Dermis blood vessel endothelial cell (primary cell): Measurements from ENCODE around the gene RAB36. TPM values are rescaled to one million over a fixed set of nuclear protein-coding genes. Genes with fewer than 3 reads are reported as not detected.

ENCODE experiments used
- DNase-seq: peaks from one replicate; pipeline ENCODE4 v3.0.0; 2010
- total RNA-seq: library from RNA; depleted of rRNA; stranded (reverse); fragments of >200 nt; gene quantifications from 2 replicates; pipeline ENCODE4 v1.2.3, GENCODE V29; 2014

Gene RAB36
- total RNA-seq, 1 donor from 2014 or later = 0.34 TPM

DNA sequence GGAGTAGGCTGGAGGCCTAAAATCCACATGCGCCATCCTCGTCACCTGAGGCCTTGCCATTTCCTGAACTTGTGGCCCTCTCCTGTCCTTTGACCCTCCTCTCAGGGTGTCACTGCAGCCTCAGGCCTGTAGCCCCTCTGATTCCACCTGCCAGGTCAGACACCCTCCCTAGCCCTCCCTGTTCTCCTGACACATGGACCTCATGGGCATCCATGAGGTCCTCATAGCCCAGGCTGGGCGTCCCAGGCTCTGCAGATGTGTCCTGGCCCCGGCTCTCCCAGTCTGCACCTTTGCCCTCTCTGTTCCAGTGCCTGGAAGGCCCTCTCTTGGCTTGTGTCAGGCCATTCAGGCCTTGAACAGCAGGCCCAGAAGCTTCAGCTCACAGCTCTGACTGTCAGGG, 15.8 kb downstream of the RAB36 start:
- DNase-seq = no peak

DNA sequence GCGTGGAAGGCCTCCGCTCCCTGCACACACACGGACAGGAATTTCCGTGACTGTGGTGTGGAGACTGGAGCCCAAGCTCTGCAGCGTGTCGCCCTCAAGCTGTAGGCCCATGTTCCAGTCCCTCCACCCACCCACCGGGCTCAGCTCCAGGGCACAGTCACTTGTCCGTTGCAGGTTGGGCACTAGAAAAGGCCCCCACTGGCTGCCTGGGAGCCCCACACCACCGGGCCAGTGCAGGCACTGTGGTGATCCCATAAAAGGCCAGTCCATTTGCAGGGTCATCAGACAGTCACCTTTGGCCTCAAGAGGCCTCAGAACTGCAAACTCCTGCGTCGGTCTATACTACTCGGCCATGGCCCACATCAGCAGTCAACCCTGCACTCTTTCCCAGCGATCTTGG, 16.3 kb downstream of the RAB36 start:
- DNase-seq = no peak

DNA sequence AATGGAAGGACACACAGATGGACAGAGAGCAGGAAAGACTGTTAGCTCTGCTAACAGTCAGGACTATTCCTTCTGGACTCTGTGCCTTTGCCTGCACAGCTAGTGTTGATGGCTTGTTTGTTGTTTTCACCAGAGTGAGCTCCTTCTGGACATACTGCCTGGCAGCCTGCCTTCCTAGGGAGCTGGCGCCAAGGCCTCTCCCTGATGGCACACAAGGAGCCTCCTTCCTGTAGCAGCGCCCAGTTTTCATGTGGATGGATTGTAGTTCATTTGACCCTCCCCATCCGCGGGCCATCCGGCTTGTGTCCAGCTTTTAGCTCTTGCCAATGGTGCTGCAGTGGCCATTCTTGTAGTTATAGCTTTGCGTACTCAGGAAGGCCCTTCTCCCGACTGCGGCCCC, 18.4 kb downstream of the RAB36 start:
- DNase-seq = no peak

DNA sequence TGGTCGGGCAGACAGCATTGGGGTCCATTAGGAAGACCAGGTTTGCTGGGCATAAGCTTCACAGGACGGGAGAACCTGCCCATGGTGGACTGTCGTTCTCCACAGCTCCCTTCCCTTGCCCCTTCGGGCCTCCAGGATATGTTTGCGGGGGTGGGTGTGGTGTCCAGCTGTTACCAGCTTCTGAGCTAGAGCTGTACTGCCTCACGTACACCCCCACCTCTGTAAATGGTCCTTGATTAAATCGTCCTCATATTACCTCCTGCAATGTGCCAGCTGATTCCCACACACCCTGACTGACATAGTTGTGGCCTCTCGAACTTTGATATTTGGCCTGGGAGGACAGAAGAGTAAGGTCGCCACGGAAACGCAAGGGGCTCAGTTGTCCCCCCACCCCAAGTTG, 18.8 kb downstream of the RAB36 start:
- DNase-seq = no peak

DNA sequence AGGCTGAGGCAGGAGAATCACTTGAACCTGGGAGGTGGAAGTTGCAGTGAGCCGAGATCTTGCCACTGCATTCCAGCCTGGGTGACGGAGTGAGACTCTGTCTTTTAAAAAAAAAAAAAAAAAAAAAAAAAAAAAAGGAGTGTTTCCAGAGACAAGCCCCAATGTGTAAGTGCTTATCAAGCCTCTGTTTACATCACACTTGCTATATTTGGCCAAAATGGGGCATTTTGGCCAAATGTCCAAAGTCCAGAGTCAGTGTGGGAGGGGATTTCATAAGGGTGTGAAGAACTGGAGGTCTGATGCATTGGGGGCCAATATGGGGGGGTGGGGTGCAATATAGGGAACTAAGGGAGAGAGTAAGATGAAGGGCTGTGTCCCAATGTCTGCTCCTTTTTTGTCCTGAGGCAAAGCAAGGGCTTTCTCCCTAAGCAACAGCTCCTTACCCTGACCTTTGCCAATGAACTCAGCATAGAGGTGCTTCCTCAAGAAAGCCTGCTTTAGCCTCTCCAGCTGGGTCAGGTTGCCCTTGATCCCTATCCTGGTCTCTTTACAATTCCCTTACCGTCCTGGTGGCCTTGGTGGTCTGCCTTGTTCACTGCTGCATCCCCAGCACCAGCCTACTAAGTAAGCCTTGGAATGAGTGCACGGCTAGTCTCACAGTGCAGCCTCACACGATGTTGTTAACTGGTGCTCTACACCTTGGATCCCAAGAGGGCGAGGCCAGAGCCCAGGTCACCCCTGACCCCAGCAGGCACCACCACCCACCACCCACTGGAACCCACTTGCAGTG, 21.0 kb downstream of the RAB36 start:
- DNase-seq = no peak

DNA sequence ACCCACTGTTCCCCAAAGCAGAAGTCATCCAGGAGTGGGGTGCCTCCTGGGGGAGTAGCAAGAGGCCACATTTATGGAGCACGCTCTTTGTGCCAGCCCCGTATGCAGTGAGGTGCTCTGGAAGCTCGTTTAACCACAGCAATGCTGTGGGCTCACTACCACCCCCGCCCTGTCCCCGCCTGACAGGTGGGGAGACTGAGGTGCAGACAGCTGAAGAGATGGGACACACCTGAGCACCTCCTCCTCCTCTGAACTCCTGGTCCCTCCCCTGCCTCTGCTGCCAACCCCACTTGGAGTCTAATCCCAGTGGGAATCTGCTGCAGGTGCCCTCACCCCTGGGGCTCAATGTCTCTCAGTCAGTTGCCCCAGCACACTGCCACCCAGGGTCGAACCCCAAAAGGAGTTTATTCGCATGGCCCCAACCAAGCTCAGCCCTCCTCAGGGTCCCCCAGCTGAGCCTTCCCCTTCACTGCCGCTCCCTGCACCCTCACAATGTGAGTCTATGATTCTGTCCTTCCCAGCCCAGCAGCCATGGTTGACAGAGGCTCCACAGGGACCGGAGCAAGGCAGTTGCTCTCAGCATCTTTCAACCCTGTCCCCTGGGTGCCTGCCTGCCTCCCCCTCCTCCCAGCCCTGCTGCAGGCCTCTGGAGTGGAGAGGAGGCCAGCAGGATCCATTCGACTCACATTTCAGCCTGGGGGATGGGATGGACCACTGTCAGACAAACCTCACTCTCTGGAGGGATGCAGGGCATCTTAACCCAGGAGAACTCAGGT, 21.8 kb downstream of the RAB36 start:
- no peak for DNase-seq

DNA sequence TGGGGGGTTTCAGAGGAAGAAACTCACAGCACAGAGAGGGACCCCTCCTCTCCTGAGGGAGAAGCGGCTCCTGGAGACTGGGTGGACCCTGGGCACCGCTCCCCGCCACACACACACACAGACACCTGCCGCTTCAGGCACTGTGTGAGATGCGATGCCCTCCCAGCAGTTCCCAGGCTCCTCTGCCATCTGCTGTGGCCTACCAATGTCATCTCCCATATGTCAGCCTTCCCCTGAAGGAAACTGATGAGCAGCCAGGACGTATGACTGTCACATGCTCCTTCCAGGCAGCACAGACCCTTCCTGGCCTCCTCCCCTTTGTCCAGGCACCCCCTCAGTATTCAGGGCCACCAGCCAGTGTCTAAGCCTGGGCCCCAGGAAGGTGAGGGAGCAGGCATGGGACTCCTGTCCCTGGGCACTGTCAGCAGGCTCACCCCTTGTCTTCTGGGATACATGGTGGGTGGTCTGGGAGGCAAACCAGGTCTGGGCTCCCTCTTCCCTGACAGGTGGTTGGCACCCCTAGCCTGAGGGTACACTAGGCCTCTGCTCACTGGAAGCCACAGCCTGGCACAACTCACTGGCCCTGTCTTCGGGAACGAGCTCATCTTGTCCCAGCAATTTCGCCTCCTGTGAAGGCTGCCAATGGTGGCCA, 23.2 kb downstream of the RAB36 start:
- no peak for DNase-seq

DNA sequence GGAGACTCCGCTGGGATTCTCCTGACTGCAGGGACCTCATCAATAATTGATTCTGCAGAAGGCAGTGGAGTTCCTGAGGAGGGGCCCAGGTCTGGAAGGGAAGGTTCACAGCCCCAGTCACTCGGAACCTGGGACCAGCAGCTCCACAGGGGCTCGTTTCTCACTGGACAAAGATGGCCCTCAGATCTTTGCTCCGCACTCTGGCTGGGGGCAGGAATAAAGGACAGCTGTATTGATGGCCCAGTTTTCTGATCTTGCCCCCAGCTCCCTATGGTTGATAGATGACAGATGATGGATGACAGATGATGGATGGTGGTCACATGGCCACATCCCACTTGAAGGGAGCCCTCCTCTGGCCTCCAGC, 23.7 kb downstream of the RAB36 start:
- no peak for DNase-seq

DNA sequence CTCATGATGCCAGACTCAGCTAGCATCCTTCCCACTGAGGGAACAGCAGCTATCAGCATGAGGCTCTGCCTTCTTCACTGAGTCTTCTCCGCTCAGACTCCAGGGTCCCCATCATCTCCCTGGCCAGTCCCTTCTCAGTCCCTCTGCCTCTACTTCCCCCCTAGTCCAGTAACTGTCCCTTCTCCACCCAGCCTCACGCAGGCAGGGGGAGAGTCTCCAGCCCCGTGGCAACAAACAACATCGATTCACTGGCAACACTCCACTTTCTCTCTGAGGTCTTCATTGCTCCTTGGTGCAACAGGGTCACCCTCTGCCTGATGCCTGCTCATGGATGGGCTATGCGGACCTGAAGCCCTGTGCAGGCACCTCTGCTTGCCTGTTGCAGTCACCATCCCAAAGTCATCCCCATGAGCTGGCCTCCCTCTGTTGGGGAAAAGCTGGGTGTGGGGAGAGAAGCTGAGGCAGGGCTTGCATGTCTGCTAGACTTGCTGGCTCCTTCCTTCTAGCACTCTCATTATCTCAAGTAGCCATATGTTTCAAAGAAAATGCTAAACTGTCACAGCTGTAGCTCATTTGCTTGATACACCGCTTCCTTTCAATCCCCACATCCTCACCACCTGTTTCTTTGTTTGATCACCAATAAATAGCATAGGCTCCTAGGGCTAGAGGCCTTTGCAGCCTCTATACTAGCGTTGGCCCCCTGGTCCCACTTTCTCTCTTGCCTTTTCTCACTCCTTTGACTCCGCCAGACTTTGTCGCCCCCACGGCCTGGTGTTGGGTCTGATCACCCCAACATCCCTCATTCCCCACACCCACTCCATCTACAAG, 30.8 kb downstream of the RAB36 start:
- DNase-seq = no peak

DNA sequence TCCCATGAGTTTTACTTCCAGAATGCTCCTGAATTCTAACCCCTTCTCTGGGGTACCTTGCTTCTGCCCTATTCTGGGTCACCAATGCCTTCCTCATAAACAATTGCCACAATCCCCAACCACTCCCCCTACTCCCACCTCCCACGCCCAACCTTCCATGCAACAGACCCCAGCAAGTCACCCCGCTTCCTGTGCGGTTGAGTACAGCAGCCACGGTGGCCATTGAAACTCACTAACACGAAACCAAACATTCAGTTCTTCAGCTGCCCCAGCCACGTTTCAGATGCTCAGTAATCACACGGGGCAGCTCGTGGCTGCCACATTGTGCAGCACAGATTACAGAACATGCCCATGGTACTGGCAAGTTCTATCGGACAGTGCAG, 31.4 kb downstream of the RAB36 start:
- DNase-seq = no peak

DNA sequence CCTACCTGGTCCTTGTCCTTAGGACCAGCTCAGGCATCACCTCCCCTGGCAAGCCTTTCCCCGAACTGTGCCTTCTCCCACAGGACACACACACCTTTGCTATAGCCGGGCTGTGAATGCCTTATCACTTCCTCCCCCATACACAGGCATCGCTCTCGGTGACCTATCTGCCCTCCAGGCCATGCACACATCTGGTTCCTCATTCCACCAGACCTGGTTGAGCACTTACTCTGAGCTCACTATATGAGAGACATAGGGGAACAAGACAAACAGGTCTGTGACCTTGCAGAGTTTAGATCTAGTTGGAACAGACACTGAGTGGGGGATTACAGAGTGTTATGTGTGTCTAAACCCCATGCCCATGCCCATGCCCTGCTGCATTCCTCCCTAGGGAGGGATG, 31.9 kb downstream of the RAB36 start:
- no peak for DNase-seq

DNA sequence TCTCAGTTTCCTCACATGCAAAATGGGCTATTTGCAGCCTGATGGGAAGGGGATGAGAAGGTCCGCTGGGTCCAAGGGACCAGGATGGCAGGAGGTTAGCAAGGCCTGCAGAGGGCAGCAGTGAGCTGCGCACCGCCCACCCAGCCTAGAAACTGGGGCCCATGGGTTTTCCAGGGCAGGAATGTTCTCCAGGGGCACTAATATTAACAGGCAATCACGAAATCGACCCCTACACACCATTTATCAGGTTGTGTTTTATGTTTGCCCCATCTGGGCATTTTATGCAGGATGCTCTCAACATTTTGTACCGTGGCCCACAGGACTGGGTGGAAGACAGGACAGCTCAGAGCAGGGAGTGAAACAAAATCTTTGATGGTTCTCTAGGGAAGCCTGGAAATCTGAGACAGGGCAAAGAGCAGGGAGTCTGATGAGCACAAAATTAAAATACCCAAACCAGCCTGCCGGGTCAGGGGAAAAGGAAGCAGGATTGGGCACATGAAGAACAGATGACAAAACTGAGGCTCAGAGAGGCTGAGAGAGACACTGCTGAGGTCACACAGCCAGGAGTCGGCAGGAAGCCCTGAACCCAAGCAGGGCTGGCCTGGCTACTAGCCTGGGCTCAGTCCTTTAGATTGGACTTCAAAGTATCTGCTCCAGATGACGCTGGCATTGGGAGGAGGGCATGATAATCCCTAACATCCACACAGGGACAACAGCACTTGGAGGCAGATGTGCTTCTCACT, 33.4 kb downstream of the RAB36 start:
- peak; percentile 84 for DNase-seq

DNA sequence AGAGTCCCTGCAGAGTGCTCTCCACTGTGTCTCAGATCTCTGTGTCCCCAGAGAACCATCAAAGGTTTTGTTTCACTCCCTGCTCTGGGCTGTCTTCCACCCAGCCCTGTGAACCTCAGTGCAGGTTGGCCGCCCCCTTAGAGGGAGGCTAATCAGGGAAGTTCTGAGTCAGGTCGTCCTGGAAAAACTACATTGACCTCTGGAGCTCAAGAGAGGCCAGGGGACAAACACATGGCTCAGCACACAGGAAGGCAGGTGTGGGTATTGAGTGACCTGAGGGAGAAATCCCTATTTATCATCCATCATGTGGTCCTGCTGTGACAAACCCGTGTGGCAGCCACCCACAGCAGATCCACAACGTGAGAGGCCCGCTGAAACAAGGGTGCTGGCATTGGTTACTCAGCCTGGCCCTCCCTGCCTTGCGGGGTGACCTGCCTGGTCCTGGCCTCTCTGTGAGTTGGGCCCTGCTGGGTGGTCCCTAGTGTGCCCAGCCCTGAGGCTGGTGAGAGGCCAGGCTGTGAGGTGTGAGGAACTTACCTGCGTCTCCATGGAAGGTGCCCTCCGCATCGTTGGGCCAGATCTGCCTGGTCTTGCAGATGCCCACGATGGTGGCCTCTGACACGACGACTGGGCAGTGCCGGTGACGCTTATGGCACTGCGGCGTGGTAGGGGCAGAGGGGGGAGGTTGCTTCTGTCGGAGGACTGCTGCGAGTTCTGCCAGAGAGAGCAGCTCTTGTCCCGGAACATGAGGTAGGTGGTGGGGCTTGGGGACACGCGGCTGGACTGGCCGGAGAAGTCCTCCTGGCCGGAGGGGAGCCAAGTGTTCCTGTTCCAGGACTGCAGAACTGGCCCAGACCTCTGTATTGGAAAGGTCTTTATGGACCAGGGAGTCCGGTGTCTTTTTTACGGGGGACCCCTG, 34.4 kb downstream of the RAB36 start:
- peak; percentile 47 for DNase-seq

DNA sequence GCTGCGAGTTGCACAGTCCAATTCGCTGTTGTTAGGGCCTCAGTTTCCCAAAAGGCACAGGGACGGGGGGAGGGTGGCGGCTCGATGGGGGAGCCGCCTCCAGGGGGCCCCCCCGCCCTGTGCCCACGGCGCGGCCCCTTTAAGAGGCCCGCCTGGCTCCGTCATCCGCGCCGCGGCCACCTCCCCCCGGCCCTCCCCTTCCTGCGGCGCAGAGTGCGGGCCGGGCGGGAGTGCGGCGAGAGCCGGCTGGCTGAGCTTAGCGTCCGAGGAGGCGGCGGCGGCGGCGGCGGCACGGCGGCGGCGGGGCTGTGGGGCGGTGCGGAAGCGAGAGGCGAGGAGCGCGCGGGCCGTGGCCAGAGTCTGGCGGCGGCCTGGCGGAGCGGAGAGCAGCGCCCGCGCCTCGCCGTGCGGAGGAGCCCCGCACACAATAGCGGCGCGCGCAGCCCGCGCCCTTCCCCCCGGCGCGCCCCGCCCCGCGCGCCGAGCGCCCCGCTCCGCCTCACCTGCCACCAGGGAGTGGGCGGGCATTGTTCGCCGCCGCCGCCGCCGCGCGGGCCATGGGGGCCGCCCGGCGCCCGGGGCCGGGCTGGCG, 35.1 kb downstream of the RAB36 start, which contains the start of gene BCR:
Gene BCR, plus strand, starts transcription at position 209 of the 592 bp plus-strand sequence. CDS start 452 bp downstream, outside the sequence.
- peak; percentile 85 for DNase-seq

DNA sequence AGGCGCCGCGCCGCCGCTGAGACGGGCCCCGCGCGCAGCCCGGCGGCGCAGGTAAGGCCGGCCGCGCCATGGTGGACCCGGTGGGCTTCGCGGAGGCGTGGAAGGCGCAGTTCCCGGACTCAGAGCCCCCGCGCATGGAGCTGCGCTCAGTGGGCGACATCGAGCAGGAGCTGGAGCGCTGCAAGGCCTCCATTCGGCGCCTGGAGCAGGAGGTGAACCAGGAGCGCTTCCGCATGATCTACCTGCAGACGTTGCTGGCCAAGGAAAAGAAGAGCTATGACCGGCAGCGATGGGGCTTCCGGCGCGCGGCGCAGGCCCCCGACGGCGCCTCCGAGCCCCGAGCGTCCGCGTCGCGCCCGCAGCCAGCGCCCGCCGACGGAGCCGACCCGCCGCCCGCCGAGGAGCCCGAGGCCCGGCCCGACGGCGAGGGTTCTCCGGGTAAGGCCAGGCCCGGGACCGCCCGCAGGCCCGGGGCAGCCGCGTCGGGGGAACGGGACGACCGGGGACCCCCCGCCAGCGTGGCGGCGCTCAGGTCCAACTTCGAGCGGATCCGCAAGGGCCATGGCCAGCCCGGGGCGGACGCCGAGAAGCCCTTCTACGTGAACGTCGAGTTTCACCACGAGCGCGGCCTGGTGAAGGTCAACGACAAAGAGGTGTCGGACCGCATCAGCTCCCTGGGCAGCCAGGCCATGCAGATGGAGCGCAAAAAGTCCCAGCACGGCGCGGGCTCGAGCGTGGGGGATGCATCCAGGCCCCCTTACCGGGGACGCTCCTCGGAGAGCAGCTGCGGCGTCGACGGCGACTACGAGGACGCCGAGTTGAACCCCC, 35.8 kb downstream of the RAB36 start:
- peak; percentile 33 for DNase-seq

DNA sequence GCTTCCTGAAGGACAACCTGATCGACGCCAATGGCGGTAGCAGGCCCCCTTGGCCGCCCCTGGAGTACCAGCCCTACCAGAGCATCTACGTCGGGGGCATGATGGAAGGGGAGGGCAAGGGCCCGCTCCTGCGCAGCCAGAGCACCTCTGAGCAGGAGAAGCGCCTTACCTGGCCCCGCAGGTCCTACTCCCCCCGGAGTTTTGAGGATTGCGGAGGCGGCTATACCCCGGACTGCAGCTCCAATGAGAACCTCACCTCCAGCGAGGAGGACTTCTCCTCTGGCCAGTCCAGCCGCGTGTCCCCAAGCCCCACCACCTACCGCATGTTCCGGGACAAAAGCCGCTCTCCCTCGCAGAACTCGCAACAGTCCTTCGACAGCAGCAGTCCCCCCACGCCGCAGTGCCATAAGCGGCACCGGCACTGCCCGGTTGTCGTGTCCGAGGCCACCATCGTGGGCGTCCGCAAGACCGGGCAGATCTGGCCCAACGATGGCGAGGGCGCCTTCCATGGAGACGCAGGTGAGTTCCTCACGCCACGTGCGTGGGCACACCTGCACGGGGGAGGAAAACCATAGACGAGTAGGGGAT, 36.5 kb downstream of the RAB36 start:
- DNase-seq = peak; percentile 21

DNA sequence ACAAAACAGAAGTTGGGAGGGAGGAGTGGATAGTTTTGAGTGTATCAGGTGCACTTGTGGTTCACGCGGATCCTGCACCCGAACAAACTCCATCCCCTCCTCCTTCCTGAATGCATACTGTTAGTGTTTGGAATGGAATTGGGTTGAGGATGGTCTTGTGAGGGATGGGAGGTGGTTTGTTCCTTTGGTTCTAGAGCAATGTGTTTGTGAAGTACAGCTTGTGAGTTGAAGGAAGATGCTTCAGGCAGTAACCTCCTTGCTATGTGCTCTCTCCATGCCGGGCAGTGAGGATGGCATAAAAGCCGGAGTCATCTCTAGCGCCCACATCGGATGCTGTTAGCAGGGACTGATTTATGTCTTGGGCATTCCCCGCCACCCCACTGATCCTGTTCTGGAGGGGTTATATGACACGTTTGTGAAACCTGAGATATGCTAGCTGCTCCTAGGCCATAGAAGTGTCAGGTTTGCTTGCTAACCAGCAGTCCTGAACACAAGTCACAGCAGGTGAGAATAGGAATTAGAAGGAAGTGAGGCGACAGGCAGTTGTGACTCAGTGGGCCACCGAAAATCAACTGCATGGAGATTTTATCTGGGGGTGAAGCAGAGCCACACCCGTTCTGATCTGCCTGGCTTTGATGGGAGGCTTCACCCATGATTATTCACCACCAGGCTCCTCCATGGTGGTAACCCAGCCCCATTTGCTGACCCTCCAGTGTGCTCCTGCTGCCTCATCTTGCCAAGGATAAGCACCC, 37.2 kb downstream of the RAB36 start:
- DNase-seq = peak; percentile 55

DNA sequence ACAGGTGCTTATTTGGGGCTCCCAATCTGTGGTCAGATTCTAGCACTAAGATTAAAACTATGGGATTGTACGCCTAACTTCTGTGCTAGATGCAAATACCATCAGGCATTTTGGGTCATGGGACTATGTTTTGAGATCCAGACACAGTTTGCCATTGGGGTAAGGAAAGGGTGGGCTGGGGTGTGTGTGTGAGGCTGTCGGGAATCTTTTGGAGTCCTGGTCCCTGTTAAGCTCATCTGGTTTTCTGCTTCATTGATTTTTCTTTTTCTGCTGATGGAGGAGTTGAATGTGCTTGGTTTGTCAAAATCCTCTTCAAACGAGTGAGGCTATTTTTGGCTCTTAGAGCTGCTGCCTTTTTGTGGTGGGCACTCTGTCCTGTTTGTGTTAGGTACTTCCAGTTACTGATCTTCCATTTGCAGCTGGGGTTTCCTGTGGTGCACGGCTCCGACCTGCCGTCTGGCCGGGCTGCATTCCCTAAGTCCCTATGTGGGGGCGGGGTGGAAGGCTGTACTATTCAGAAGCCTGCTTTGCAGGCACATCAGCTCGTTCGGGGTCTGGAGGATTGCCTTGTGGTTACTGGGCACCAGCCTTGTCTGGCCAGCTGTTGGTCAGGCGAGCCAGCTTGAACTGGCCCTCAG, 37.9 kb downstream of the RAB36 start:
- DNase-seq = peak; percentile 76
